NCI-H2196 (cell line): ENCODE measurements around the gene KRT73.

Experiments used
- DNase-seq: peaks from one replicate; lab custom pipeline; 2025; ENCODE audit not compliant: unreplicated experiment; lab: John Stamatoyannopoulos, UW

Gene KRT73

GRCh38 chr12:52618216-52618615, at the start of gene KRT73:
KRT73 (minus strand) TSS chr12:52618559; CDS start chr12:52618524, 35 bp downstream.
- DNase-seq: no peak

GRCh38 chr12:52667931-52668330, 49.6 kb upstream of the KRT73 start:
- no peak for DNase-seq

GRCh38 chr12:52667509-52667908, 49.1 kb upstream of the KRT73 start:
- no peak for DNase-seq

GRCh38 chr12:52666471-52666870, 48.1 kb upstream of the KRT73 start:
- no peak for DNase-seq

- DNase-seq: no peak
Measured at GRCh38 chr12:52663420-52663819, 45.1 kb upstream of the KRT73 start.

- no peak for DNase-seq
Measured at GRCh38 chr12:52662918-52663229, 44.5 kb upstream of the KRT73 start.

GRCh38 chr12:52662093-52662917, 43.9 kb upstream of the KRT73 start:
- no peak for DNase-seq

GRCh38 chr12:52661668-52662067, 43.3 kb upstream of the KRT73 start:
- DNase-seq: no peak

GRCh38 chr12:52660934-52661499, 42.7 kb upstream of the KRT73 start:
- DNase-seq: no peak

- no peak for DNase-seq
Measured at GRCh38 chr12:52659951-52660350, 41.6 kb upstream of the KRT73 start.

- DNase-seq: no peak
Measured at GRCh38 chr12:52659395-52659794, 41.0 kb upstream of the KRT73 start.

- DNase-seq: no peak
Measured at GRCh38 chr12:52658196-52658595, 39.8 kb upstream of the KRT73 start.

- DNase-seq: no peak
Measured at GRCh38 chr12:52657250-52657902, 39.0 kb upstream of the KRT73 start.

GRCh38 chr12:52656616-52657015, 38.3 kb upstream of the KRT73 start:
- DNase-seq: no peak

- DNase-seq: peak; percentile 17
Measured at GRCh38 chr12:52655720-52656124, 37.4 kb upstream of the KRT73 start.

GRCh38 chr12:52655251-52655650, 36.9 kb upstream of the KRT73 start:
- no peak for DNase-seq

- no peak for DNase-seq
Measured at GRCh38 chr12:52651726-52652261, 33.4 kb upstream of the KRT73 start, which contains the start of gene KRT2. KRT2 (minus strand) TSS chr12:52652211; CDS start chr12:52652142, 69 bp downstream.

- DNase-seq: no peak
Measured at GRCh38 chr12:52650520-52651081, 32.2 kb upstream of the KRT73 start.

GRCh38 chr12:52649066-52649465, 30.7 kb upstream of the KRT73 start:
- no peak for DNase-seq

- no peak for DNase-seq
Measured at GRCh38 chr12:52648012-52648550, 29.7 kb upstream of the KRT73 start.

- no peak for DNase-seq
Measured at GRCh38 chr12:52647601-52648000, 29.2 kb upstream of the KRT73 start.
